ENCODE data around the gene STARD6.

Gene STARD6

GRCh38 chr18:54351186-54351585 is 6.5 kb downstream of the STARD6 start:
- in situ Hi-C loops (cut with HindIII; ENCODE audit: low sequenced_read_pairs): no loop called here

GRCh38 chr18:54338230-54338629 is 19.4 kb downstream of the STARD6 start:
- no peak for TF ChIP-seq CTCF (IDR thresholded peaks at IDR 0.05; ENCODE audit: low read depth, low read length, missing control alignments)
- in situ Hi-C loops (cut with HindIII; ENCODE audit: low sequenced_read_pairs): no loop called here
- no peak for DNase-seq (ENCODE audit: low read depth)
- no peak overlapping the region for H3K4me3 ChIP-seq (ENCODE audit: low read depth, low read length)

More at GRCh38 chr18:54351186-54351585, 6.5 kb downstream of the STARD6 start:
- H3K4me3 ChIP-seq (ENCODE audit: low read depth, low read length): no peak overlapping the region
- no peak for TF ChIP-seq CTCF (IDR thresholded peaks at IDR 0.05; ENCODE audit: low read depth, low read length, missing control alignments)
- no peak for DNase-seq (ENCODE audit: low read depth)

GRCh38 chr18:54335638-54336173 is 22.0 kb downstream of the STARD6 start:
- in situ Hi-C loops (cut with HindIII; ENCODE audit: low sequenced_read_pairs): no loop called here
- no peak for DNase-seq (ENCODE audit: low read depth)
- no peak overlapping the region for H3K4me3 ChIP-seq (ENCODE audit: low read depth, low read length)
- TF ChIP-seq CTCF (IDR thresholded peaks at IDR 0.05; ENCODE audit: low read depth, low read length, missing control alignments): no peak

DNA sequence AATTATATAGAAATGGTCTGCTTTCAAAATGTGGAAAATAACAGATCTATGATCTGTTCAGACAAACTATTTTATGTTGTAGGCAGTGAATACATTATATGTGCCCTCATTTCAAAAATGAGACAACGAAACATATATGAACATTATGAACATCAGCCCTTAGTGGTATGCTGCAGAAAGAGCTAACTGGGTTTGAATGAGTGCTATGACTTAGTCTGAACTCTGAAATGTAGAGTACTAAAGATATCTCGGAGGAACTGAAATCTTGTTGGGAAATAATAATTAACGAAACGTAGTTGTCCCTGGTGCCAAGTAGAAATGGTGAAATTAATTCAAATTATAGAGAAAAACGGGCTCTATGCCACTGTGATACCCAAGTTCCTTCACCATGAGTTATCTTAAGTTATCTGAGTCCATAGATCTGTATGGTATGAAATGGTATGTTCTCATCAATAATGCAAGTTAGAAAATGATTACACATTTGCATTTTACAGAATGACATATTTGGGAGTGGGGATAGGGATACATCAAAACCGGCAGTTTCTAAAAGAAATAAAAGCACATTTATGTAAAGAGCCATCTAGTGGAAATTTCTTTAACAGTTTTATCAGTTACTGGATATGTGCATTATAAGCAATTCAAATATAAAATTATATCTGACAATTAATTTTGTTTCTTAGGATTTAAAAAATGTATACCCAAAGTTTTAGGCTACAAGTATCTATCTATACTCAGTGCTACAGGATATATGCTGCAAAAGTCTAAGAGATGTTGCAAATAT is 26.7 kb downstream of the STARD6 start:
- no peak for TF ChIP-seq CTCF (IDR thresholded peaks at IDR 0.05; ENCODE audit: low read depth, low read length, missing control alignments)
- DNase-seq (ENCODE audit: low read depth): no peak
- in situ Hi-C loops (cut with HindIII; ENCODE audit: low sequenced_read_pairs): no loop called here

GRCh38 chr18:54329787-54330186 is 27.9 kb downstream of the STARD6 start:
- DNase-seq (ENCODE audit: low read depth): no peak
- H3K4me3 ChIP-seq (ENCODE audit: low read depth, low read length): no peak overlapping the region
- TF ChIP-seq CTCF (IDR thresholded peaks at IDR 0.05; ENCODE audit: low read depth, low read length, missing control alignments): no peak
- in situ Hi-C loops (cut with HindIII; ENCODE audit: low sequenced_read_pairs): no loop called here

More for the DNA sequence above, 26.7 kb downstream of the STARD6 start:
- H3K4me3 ChIP-seq (ENCODE audit: low read depth, low read length): no peak overlapping the region

GRCh38 chr18:54327818-54328217 is 29.8 kb downstream of the STARD6 start:
- DNase-seq (ENCODE audit: low read depth): no peak
- TF ChIP-seq CTCF (IDR thresholded peaks at IDR 0.05; ENCODE audit: low read depth, low read length, missing control alignments): no peak
- in situ Hi-C loops (cut with HindIII; ENCODE audit: low sequenced_read_pairs): no loop called here
- H3K4me3 ChIP-seq (ENCODE audit: low read depth, low read length): no peak overlapping the region

All from astrocyte of the cerebellum (primary cell).